22Rv1 (cell line): ENCODE data around the gene CAV3.

Experiments used
- H3K27ac ChIP-seq: fragments of 450-650 bp; 2 replicates; pipeline ENCODE4 v1.5.1; 2017
- CTCF ChIP-seq: fragments of 450-650 bp; IDR thresholded peaks from 2 replicates; pipeline ENCODE4 v1.5.1; 2017; ENCODE audit warnings: mild to moderate bottlenecking
- ZFX ChIP-seq: fragments of 450-650 bp; IDR thresholded peaks from 2 replicates; pipeline ENCODE4 v1.6.1; 2017; ENCODE audit warnings: antibody characterized with exemption, borderline replicate concordance

Gene CAV3

GRCh38 chr3:8745619-8746370, 12.2 kb downstream of the CAV3 start:
- no peak overlapping the region for H3K27ac ChIP-seq
- TF ChIP-seq CTCF (no peak), ZFX (no peak)

GRCh38 chr3:8746780-8747345, 13.3 kb downstream of the CAV3 start:
- TF ChIP-seq CTCF (no peak), ZFX (no peak)
- H3K27ac ChIP-seq, result no peak overlapping the region

GRCh38 chr3:8749316-8749715, 15.7 kb downstream of the CAV3 start:
- TF ChIP-seq CTCF (no peak), ZFX (no peak)
- no peak overlapping the region for H3K27ac ChIP-seq

GRCh38 chr3:8752832-8753231, 19.2 kb downstream of the CAV3 start:
- TF ChIP-seq ZFX, result no peak
- no peak for TF ChIP-seq CTCF
- no peak overlapping the region for H3K27ac ChIP-seq

GRCh38 chr3:8755097-8755496, 21.5 kb downstream of the CAV3 start:
- no peak overlapping the region for H3K27ac ChIP-seq

GRCh38 chr3:8755564-8756237, 22.1 kb downstream of the CAV3 start:
- H3K27ac ChIP-seq, result no peak overlapping the region
- TF ChIP-seq CTCF, result peak; percentile 34
- no peak for TF ChIP-seq ZFX

More at GRCh38 chr3:8755097-8755496, 21.5 kb downstream of the CAV3 start:
- TF ChIP-seq CTCF, result no peak
- TF ChIP-seq ZFX, result no peak

GRCh38 chr3:8756671-8757070, 23.1 kb downstream of the CAV3 start:
- TF ChIP-seq ZFX (no peak), CTCF (no peak)
- H3K27ac ChIP-seq, result no peak overlapping the region
